HG03571 (cell line): ENCODE results near the gene YJU2.
"Not testable (repeated sequence)": the region's sequence is repeated elsewhere in the genome, so short reads cannot be mapped to it uniquely, and the experiment has no call there.

Experiments
- ATAC-seq: cut with Tn5 transposase; IDR thresholded peaks from one replicate; pipeline ENCODE4 v1.9.1; 2021; ENCODE audit not compliant: unreplicated experiment

The YJU2 gene

GRCh38 chr19:4267101-4267900 is 20.4 kb downstream of the YJU2 start:
- ATAC-seq = no peak

GRCh38 chr19:4267901-4268815 is 21.3 kb downstream of the YJU2 start:
- no peak for ATAC-seq

- no peak for ATAC-seq
These were observed 22.0 kb downstream of the YJU2 start for GRCh38 chr19:4268816-4269430.

GRCh38 chr19:4272894-4273293 is 26.0 kb downstream of the YJU2 start:
- ATAC-seq = no peak

- not testable (repeated sequence) for ATAC-seq
These were observed 27.4 kb downstream of the YJU2 start for GRCh38 chr19:4274321-4274686.

- no peak for ATAC-seq
These were observed 30.4 kb downstream of the YJU2 start for GRCh38 chr19:4277191-4277696.

GRCh38 chr19:4278010-4278409 is 31.1 kb downstream of the YJU2 start:
- ATAC-seq = no peak

- ATAC-seq = no peak
These were observed 31.8 kb downstream of the YJU2 start, which contains the start of gene SHD for GRCh38 chr19:4278419-4279266. TSS of gene SHD (plus strand) at chr19:4279266. CDS start at chr19:4280064, 798 bp downstream.

GRCh38 chr19:4279267-4279529 is 32.3 kb downstream of the YJU2 start:
- ATAC-seq = no peak

GRCh38 chr19:4279530-4280422 is 32.9 kb downstream of the YJU2 start:
- ATAC-seq = no peak

- no peak for ATAC-seq
These were observed 37.5 kb downstream of the YJU2 start for GRCh38 chr19:4284176-4284958.

GRCh38 chr19:4284974-4285373 is 38.1 kb downstream of the YJU2 start:
- ATAC-seq = no peak

- ATAC-seq = not testable (repeated sequence)
These were observed 39.3 kb downstream of the YJU2 start for GRCh38 chr19:4286141-4286540.

GRCh38 chr19:4288091-4288777 is 41.4 kb downstream of the YJU2 start:
- no peak for ATAC-seq

- no peak for ATAC-seq
These were observed 44.4 kb downstream of the YJU2 start for GRCh38 chr19:4291184-4291732.

GRCh38 chr19:4292515-4292914 is 45.6 kb downstream of the YJU2 start:
- ATAC-seq = no peak

GRCh38 chr19:4294389-4294788 is 47.5 kb downstream of the YJU2 start:
- ATAC-seq = no peak
